B cell (primary cell): ENCODE data around the gene LRRC4.

ENCODE experiments used
- EZH2 ChIP-seq: IDR thresholded peaks from 2 replicates; pipeline ENCODE4 v1.6.1; 2012; ENCODE audit warnings: borderline replicate concordance, low read depth, mild to moderate bottlenecking, moderate library complexity, low read length; ENCODE audit not compliant: insufficient read depth, poor library complexity, severe bottlenecking
- TF ChIP-seq, protein P1 (sequence below): fragments of 200-600 bp; IDR thresholded peaks from one replicate; pipeline ENCODE4 v1.8.0; 2022; ENCODE audit warnings: antibody characterized with exemption, mild to moderate bottlenecking

GRCh38 chr7:128045766-128046165 lies 14.5 kb upstream of the LRRC4 start:
- TF ChIP-seq, protein P1, sequence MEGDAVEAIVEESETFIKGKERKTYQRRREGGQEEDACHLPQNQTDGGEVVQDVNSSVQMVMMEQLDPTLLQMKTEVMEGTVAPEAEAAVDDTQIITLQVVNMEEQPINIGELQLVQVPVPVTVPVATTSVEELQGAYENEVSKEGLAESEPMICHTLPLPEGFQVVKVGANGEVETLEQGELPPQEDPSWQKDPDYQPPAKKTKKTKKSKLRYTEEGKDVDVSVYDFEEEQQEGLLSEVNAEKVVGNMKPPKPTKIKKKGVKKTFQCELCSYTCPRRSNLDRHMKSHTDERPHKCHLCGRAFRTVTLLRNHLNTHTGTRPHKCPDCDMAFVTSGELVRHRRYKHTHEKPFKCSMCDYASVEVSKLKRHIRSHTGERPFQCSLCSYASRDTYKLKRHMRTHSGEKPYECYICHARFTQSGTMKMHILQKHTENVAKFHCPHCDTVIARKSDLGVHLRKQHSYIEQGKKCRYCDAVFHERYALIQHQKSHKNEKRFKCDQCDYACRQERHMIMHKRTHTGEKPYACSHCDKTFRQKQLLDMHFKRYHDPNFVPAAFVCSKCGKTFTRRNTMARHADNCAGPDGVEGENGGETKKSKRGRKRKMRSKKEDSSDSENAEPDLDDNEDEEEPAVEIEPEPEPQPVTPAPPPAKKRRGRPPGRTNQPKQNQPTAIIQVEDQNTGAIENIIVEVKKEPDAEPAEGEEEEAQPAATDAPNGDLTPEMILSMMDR, result no peak
- no peak for TF ChIP-seq EZH2
